Stimulated activated CD8-positive, alpha-beta memory T cell treated with anti-CD3 and anti-CD28 coated beads, Interleukin-4, amount 100 ng/mL, for 24 hours (primary cell): Measurements from ENCODE around the gene PARN.
"Not testable (repeated sequence)": the region's sequence is repeated elsewhere in the genome, so short reads cannot be mapped to it uniquely, and the experiment has no call there.

Source experiments
- DNase-seq: peaks from one replicate; pipeline ENCODE4 v3.0.0-alpha.2; 2020; ENCODE audit warnings: low read depth

The PARN gene

DNA sequence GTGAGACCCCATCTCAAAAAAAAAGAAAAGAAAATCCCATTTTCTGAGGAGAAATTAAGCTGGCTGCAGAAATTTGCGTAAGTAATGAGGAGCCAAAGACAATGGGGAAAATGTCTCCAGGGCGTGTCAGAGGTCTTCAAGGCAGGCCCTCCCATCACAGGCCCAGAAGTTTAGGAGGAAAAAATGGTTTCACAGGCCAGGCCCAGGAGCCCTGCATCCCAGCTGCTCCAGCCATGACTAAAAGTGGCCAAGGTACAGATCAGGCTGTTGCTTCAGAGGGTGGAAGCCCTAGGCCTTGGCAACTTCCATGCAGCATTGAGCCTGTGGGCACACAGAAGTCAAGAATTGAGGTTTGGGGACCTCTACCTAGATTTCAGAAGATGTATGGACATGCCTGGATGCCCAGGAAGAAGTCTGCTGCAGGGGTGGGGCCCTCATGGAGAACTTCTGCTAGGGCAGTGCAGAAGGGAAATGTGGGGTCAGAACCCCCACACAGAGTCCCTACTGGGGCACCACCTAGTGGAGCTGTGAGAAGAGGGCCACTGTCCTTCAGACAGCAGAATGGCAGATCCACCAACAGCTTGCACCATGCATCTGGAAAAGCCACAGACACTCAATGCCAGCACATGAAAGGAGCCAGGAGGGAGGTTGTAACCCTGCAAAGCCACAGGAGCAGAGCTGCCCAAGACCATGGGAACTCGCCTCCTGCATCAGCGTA, 55.2 kb downstream of the PARN start:
- DNase-seq = not testable (repeated sequence)

DNA sequence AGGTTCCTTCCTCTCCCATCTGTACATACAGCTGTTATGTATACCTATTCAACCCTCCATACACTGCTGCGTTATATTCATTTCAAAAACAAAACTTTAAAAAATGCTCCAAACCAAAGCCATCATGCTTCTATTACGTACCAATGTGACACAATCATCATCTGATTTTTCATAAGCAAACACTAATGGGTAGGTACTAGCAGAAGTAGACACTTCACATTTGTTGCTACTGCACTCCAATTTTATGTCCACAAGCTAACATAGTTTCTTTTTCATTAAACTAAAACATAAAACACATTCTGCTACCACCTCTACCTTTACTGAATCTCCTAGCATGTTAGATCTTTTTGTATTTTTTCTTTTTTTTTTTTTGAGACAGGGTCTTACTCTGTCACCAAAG, 57.5 kb downstream of the PARN start:
- no peak for DNase-seq

DNA sequence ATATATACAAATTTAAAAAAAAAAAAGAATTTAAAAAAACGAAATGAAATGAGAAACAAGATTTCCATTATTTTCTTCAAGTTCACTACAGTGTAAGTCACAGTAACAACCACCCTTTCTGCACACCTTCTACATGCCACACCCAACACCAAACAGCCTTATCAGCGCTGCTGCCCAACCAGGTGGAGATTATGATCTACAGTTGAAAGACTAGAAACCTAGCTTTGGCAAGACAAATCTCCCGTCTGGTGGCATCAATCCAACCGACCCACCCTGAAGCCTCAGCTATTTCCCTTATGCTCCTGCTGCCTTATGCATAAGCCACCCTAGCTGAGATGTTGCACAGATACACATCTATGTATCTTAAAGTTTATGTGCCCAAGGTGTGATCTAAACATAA, 60.8 kb downstream of the PARN start:
- no peak for DNase-seq

DNA sequence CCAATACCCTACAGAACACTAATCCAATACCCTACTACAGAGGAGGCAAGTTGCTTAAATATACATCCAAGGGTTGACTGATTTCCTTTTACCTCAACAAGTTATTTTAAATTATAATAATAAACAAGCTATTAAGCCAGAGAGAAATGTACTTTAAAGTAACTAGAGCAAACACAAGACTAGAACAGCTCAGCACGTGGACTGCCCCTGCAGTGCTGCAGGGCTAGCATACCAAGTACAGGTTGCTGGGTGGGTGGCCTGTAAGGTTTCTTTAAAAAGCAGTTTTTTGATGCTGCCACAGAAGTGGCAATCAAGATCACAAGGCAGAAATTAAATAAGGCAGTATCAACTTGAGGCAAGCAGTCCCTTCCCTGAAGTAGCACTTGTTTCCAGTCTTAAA, 63.5 kb downstream of the PARN start:
- no peak for DNase-seq

DNA sequence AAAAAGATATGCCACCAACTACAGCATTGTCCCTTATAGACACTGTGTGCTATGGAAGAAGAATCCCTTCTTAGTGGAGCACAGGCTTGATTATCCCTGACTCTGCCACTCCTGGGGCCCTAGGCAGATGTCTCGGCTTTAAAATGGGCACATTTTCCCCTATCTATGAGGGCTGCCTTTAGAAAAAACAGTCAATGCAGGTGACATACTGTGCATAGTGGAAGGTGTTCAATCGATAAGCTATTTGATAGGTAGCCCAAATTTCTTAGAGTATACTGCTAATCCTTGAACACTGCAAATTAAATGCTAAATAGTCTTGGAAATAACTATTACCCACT, 64.4 kb downstream of the PARN start:
- DNase-seq = no peak

DNA sequence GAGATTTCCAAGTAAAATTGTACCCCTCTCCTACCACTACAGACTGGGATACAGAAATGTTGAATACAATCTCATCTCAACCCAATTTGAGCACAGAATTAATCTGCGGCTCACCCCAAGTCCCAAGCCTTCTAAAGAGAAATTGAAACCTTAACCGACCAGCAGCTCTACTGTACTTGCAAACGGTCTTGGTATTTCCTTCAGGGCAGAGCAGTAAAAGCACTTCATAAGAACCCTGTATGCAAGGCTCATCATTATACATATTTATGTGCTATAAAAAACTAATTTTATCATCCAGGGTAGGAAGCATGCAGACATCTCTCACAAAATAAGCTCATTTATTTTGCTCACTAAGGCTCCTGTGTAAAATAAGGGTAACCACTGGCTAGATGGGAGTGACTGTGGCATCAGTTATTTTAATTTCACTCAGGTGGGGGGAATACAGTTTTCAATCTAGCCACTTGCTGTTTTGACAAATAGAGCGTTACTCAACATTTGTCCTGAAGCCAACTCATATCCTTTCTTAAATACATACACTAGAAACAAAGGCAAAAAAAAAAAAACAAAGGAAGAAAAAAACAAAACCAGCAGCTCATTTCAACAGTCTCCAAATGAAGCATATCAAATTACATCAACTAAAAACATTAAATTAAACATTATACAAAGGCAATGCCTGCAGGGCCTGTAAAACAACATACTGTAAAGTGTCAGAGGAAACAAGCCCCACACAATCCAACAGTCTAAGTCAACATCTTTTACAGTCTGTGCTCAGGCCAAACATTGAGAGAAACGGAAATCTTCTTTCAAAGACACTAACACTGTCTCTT, 65.0 kb downstream of the PARN start:
- DNase-seq = no peak

DNA sequence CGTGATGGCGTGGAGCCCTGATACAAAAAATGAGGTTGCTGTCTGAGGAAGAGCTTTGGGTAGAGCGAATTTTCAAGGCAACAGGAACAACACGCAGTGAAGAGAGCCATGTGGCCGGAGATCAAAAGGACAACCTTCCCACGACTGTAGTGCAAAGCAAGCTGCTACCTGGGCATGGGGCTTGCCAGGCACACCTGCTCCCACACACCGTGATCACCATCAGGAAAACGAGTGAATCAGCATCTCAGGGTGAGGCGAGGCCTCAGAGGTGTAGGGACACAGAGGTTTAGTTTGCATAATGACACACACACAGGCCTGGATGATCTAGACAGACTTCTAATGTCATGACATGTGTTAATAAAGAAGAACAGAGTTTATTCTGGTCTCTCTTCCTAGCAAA, 65.7 kb downstream of the PARN start:
- DNase-seq = no peak

DNA sequence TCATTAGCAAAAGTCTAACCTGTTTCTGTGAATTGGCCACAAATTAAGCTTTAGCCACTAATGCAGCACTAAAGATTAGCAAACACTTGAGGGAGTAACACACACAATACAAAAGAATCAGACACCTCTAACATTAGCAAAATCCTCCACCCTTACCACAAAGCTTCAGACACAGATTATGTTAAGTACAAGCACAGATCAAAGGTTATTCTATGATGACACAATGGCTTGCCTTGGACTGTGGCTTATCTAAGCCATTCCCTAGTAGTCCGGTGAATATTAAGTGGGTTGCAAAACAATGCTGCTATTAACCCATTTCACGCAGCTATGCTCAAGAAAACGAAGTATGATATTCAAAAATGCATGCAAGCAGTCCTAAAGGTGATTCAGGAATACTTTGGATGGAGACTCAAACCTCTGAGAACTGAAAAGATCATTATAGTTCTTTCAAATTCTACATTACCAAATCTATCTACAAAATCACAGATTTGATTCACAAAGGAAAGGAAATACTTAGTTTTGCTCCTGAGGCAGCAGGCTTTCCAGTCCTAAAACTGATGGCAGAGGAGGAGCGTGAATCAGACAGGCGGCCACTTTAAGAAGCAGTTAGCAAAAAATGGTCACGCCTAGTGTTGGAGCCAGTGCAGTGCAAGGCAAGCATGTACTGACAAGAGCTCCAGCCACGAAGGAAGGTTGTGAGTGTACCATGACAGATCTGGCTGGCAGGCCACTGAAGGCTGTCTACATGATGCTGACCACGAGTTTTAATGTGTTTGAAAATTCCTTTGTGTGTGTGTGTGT, 67.2 kb downstream of the PARN start:
- DNase-seq = no peak

DNA sequence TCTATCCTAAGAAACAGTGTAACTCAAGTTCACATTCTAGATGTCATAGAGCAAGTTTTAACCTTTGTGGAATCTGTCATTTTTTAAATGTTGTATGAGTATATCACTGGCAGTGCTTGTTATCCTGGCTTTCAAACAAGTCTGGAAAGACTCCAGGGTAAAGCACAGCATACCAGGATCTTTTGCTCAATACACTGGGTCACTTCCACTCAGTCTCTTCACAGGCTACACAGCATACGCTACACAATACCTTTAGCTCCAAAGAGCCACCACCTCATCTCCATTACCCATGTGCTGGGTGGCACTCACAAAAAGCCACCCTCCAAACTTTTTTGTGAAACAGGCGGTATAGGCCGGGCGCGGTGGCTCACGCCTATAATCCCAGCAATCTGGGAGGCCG, 69.5 kb downstream of the PARN start:
- no peak for DNase-seq

DNA sequence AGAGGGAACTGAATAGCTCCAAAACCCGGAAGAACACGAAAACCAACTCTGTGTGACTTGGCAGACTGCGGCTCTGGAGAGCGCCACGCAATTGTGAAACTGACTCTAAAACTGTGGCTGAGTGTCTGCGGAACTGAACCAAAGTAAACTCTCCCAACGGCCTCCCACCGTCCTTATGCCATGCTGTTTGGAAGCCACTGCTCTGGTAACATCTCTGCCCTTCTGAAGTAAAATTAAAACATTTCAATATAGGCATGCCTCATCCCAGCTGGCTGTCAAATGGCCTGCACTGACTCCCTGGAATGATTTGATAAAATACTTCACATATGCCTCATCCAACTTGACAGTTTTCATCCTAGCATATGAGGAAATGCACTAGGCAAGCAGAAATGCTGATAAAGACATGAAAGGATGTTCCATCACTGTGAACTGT, 70.2 kb downstream of the PARN start:
- DNase-seq = no peak

DNA sequence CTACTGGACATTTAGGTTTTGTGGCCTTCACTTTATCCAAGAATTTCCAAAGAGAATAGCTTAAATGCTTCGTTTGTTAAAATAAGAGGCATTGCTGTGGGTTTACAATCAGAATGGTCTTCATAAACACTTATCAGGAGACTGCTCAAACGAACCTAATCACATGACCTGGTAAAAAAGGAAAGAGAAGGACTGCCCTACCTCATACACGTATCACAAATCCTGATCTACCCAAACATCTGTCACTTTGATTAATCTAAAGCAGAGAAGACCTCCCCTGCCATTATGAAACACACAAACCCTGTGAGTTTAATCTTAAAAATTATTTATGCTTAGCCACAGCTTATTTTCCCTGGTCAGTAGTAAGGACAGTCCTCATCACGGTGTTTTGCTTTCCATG, 76.6 kb downstream of the PARN start:
- DNase-seq = no peak

DNA sequence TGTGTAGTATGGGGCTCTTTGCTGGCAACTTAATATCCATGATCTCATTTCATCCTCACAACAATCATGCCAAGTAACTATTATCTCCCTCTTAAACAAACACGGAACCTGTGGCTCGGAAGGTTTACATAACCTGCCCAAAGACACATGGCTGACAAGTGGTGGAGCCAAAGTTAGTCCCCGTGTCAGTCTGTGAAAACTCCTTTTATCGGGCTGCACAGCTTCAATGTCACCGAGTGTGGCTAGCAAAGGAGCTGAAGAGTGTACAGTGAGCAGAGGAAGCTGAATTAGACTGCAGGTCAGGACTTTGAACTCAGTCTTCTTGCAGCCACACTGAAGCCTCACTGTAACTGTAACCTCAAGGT, 80.3 kb downstream of the PARN start:
- DNase-seq = no peak

DNA sequence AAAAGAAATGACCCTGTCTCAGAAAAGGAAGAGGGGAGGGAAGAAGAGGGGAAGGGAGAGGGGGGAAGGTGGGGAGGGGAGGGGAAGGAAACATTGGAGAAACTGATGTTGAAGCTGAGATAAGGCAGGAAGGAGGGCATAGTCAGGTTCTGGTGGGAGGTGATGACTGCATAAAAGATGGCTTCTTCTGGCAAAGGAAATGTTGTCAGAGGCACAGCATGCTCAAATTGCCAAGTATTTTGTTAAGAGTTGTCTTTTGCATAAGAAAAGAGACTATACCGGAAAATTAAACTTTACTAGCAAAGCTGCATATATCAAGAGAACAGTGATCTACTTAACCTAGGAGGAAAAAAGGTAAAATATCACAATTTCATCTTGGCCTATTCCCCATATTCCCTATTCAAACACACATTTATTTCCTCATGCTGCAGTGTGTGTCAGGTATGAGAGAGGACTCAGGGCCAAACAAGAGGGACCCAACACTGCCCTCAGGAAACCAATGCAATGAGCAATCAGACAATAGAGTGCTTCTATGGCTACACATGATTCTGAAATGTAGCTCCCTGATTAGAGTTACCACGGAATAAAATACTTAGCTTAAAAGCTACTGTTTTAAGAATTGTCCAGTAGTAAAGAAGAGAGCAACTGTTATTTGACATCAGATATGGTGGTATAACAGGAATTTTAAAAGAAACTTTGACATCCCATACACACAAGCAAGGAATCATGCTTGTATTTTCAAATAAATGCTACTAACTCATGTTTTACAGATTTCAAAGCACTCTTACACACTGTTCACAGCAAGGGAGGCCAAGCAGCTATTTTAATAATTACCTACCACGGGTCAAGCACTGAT, 80.9 kb downstream of the PARN start:
- no peak for DNase-seq

DNA sequence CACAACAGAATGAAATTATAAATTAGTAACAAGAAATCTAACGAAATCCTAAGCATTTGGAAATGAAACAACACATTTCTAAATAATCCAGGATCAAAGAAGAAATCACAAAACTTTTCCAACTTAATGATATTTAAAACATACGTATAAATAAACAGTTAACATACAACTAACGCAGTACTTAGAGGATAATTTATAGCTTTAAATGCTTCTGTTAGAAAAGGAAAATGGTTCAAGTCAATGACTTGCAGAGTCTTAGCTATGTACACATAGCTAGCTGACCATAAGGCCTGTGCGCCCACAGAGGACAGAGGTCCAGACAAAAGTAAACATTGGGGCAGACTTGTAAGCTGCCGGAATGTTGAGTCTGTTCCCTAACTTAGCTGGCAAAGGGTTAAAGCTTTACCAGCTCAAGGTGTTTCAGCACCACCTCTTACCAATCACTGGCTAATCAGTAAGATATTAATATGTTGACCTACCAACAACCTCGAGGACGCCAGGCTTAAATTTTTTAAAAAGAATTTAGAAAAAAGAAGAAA, 84.6 kb downstream of the PARN start:
- DNase-seq = no peak

DNA sequence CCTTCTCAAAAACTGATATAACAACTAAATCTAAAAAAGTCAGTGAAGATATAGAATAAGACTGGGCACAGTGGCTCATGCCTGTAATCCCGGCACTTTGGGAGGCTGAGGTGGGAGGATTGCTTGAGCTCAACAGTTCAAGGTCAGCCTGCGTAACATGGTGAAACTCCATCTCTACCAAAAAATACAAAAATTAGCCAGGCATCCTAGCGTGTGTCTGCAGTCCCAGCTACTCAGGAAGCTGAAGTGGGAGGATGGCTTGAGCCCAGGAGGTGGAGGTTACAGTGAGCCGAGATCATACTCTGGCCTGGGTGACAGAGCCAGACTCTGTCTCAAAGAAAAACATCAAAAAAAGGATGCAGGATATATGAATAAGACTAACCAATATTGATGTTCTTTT, 85.2 kb downstream of the PARN start:
- DNase-seq = not testable (repeated sequence)

DNA sequence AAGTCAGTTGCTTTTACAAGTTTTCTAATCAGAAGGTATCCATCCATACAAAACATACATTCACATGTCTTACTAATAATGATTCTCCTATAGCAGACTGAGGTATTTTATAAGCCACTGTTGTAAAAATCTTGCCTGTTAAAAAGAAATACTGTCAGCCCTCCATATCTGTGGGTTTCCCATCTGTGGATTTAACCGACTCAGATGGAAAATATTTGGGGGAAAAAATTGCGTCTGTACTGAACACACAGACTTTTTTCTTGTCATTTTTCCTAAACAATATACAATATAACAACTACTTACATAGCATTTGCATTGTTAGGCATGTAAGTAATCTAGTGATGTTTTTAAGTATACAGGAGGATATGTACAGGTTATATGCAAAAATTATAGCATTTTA, 90.4 kb downstream of the PARN start:
- no peak for DNase-seq

DNA sequence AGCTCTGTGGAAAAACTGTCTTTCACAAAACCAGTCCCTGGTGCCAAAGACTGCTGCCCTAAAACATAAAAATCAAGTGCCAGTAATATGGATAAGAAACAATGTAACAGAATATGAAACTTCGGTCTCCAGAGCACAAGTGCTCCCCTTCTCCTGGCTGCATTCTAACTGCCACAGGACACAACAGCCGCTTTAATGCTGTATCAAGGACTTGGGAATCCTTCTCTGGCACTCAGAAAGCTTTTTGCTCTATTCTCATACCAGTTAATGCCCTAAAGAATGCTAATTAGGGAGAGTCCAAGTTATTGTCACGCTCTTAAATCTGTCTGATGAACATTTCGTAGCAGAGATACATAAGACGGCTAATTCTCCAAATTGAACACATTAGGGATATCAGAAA, 90.9 kb downstream of the PARN start:
- DNase-seq = no peak

DNA sequence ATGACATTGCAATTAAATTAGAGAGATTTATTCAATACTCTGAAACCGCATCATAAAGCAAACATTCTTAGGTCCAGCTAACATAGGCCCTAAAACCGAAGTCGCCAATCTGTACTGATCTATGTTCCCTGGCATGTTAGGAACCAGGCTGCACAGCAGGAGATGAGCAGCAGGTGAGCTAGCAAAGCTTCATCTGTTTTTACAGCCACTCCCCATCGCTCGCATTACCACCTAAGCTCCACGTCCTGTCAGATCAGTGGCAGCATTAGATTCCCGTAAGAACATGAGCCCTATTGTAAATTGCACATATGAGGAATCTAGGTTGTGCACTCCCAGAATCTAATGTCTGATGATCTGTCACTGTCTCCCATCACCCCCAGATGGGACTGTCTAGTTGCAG, 91.5 kb downstream of the PARN start:
- no peak for DNase-seq

DNA sequence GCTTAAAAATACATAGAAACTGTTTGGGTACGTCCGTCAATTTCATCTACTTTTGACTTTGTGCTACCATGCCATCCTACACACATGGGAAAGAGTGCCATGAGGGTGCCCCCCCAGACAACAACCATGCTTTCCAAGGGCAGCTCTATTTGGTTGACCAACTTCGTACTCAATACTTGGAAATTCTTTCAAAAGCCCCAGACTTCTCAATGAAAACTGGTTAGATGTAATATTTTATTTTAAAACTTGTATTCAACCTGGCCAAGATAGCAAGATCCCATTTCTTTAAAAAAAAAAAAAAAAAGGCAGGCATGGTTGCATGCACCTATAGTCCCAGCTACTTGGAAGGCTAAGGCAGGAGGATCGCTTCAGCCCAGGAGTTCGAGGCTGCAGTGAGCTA, 98.4 kb downstream of the PARN start:
- DNase-seq = no peak

DNA sequence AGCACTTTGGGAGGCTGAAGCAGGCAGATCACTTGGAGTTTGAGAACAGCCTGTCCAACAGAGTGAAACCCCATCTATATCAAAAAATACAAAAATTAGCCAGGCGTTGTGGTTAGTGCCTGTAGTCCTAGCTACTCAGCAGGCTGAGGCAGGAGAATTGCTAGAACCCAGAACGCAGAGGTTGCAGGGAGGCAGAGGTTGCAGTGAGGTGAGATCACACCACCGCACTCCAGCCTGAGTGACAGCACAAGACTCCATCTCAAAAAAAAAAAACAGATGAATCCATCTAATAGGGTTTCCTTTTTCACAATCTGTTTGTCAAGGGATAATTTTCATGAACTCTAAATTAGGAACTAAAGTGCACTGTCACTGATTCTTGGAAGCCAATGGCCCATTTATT, 99.0 kb downstream of the PARN start:
- no peak for DNase-seq

DNA sequence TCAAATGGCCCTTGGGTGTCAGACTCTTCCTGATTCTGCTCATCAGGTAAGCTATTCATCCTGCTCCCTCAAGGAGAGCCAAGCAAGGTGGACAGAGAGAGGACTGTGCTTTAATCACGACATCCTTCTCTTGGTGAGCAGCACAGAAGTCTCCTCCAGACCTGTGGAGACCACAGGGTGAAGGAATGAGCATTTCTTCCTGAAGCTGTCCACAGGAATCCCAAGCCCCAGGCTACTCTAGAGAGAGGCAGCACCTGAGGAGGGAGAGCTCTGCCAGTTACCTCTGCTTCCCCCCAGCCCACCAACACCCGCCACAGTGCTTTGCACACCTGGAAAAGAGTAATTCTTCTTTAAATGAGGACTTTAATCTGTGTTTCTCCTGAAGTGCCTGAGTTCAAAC, 100.0 kb downstream of the PARN start:
- DNase-seq = no peak
